GM12878 (cell line): ENCODE data around the gene C16orf82. TPM values are rescaled to one million over a fixed set of nuclear protein-coding genes. Genes with fewer than 3 reads are reported as not detected.

Experiments
- ATAC-seq: fragments of 200-7000 bp; cut with Tn5 transposase; 3 replicates; pipeline ENCODE4 v1.9.1; 2020; ENCODE audit warnings: mild to moderate bottlenecking, moderate library complexity
- BruUV-seq: library from RNA; stranded (reverse); fragments of 400-500 nt; replicated peaks from 2 replicates; lab custom pipeline; 2021; lab: Mats Ljungman, UMichigan
- CTCF ChIA-PET: fragments of 300-600 bp; sonication (Branson Sonifier 250); formaldehyde crosslinking; extraction: SDS; loops from one replicate; lab custom pipeline; 2021; ENCODE audit warnings: inconsistent platforms; lab: Yijun Ruan, JAX
- POLR2A ChIA-PET: fragments of 350-600 bp; formaldehyde crosslinking; extraction: SDS; loops from one replicate; lab custom pipeline; 2021; ENCODE audit warnings: inconsistent platforms; lab: Charles Lee
- RAD21 ChIA-PET: fragments of 300-600 bp; sonication (Branson Sonifier 250); formaldehyde crosslinking; loops from one replicate; lab custom pipeline; 2023; ENCODE audit warnings: antibody characterized with exemption; ENCODE audit not compliant: unreplicated experiment; lab: Charles Lee
- SMC1A ChIA-PET: fragments of 300-600 bp; sonication (Branson Sonifier 250); formaldehyde crosslinking; loops from one replicate; lab custom pipeline; 2023; ENCODE audit not compliant: unreplicated experiment, uncharacterized antibody; lab: Charles Lee
- DNase-seq: peaks from one replicate; pipeline ENCODE4 v3.0.0-alpha.2; 2011; ENCODE audit warnings: low read depth, low spot score
- FAIRE-seq: peaks from 3 replicates; lab custom pipeline; 2011; peaks lifted over from hg19 to GRCh38; lab: Jason Lieb, UNC
- H2AFZ ChIP-seq: 2 replicates; pipeline ENCODE4 v1.6.0; 2011; ENCODE audit warnings: low read depth, low read length, control low read depth; ENCODE audit not compliant: control insufficient read depth
- H3K27ac ChIP-seq: 2 replicates; pipeline ENCODE4 v1.5.1; 2011; ENCODE audit warnings: control low read depth; ENCODE audit not compliant: control insufficient read depth, insufficient read depth
- H3K27me3 ChIP-seq, 2 experiments: replicated peaks in 1 of 2; 2 replicates each; pipeline versions ENCODE4 v1.6.0 to v1.6.1; 2011; ENCODE audit warnings: low read length in 1 of 2; ENCODE audit not compliant: control insufficient read depth in 2 of 2, insufficient read depth in 2 of 2
- H3K36me3 ChIP-seq, 2 experiments: 2 replicates each; pipeline ENCODE4 v1.5.1; 2011; ENCODE audit warnings: low read length in 1 of 2; ENCODE audit not compliant: control insufficient read depth in 2 of 2, insufficient read depth in 2 of 2
- H3K4me1 ChIP-seq: 2 replicates; pipeline ENCODE4 v1.6.1; 2011; ENCODE audit warnings: mild to moderate bottlenecking, low read length, moderate library complexity, mixed read lengths; ENCODE audit not compliant: control insufficient read depth, insufficient read depth
- H3K4me2 ChIP-seq: 2 replicates; pipeline ENCODE4 v1.6.0; 2011; ENCODE audit warnings: control low read depth; ENCODE audit not compliant: control insufficient read depth, insufficient read depth
- H3K4me3 ChIP-seq: fragments of 200-600 bp; sonication (generic); 2 replicates; pipeline ENCODE4 v1.5.1; 2016
- H3K79me2 ChIP-seq: 2 replicates; pipeline ENCODE4 v1.6.0; 2011; ENCODE audit warnings: low read length; ENCODE audit not compliant: control insufficient read depth, insufficient read depth
- H3K9ac ChIP-seq: 2 replicates; pipeline ENCODE4 v1.8.0; 2011; ENCODE audit warnings: low read length, control low read depth, mixed read lengths; ENCODE audit not compliant: control insufficient read depth, insufficient read depth
- H3K9me3 ChIP-seq: replicated peaks from 3 replicates; pipeline ENCODE4 v1.5.1; 2011; ENCODE audit warnings: mild to moderate bottlenecking, low read length; ENCODE audit not compliant: control insufficient read depth, insufficient read depth
- H4K20me1 ChIP-seq: 2 replicates; pipeline ENCODE4 v1.6.0; 2011; ENCODE audit not compliant: control insufficient read depth, insufficient read depth
- BHLHE40 ChIP-seq, 2 experiments: fragments of 450-650 bp in 1 of 2; IDR thresholded peaks; 2 replicates each; pipeline ENCODE4 v1.6.1; 2011 to 2017; ENCODE audit warnings: low read depth in 2 of 2, borderline replicate concordance in 1 of 2, improper control_type of control experiment in 1 of 2, low read length in 1 of 2, mild to moderate bottlenecking in 1 of 2
- CHD4 ChIP-seq: fragments of 200-600 bp; sonication (generic); IDR thresholded peaks from 2 replicates; pipeline ENCODE4 v1.6.1; 2016; ENCODE audit warnings: mild to moderate bottlenecking
- FOXM1 ChIP-seq: IDR thresholded peaks from 2 replicates; pipeline ENCODE4 v1.6.1; 2012; ENCODE audit warnings: low read depth, mild to moderate bottlenecking, inconsistent platforms, low read length, moderate library complexity
- HDGF ChIP-seq: fragments of 450-650 bp; IDR thresholded peaks from 2 replicates; pipeline ENCODE4 v1.6.1; 2016; ENCODE audit warnings: antibody characterized with exemption
- NBN ChIP-seq: fragments of 450-650 bp; IDR thresholded peaks from 2 replicates; pipeline ENCODE4 v1.6.1; 2016
- SIN3A ChIP-seq: IDR thresholded peaks from 2 replicates; pipeline ENCODE4 v1.6.1; 2012; ENCODE audit warnings: low read depth, low read length, improper control_type of control experiment
- TCF7 ChIP-seq: IDR thresholded peaks from 2 replicates; pipeline ENCODE4 v1.6.1; 2014; ENCODE audit warnings: antibody characterized with exemption, borderline replicate concordance
- ZNF217 ChIP-seq: fragments of 450-650 bp; IDR thresholded peaks from 2 replicates; pipeline ENCODE4 v1.6.1; 2017; ENCODE audit warnings: antibody characterized with exemption, mild to moderate bottlenecking
- WGBS: methylation state at CpG from one replicate; pipeline ENCODE4 v1.1.6; 2016; ENCODE audit warnings: low lambda C conversion rate; ENCODE audit not compliant: insufficient replicate concordance, insufficient coverage; ENCODE audit errors: missing lambda C conversion rate; 5-methylcytosine and 5-hydroxymethylcytosine counted together
- in situ Hi-C: fragments of 300-500 bp; cut with MboI; formaldehyde crosslinking; loops from 9 replicates; pipeline ENCODE4 v1.14.3; 2018; ENCODE audit warnings: mixed read lengths
- intact Hi-C: fragments of 100-400 bp; cut with micrococcal nuclease; formaldehyde crosslinking; loops from one replicate; pipeline ENCODE4 v1.14.2; 2022; ENCODE audit not compliant: unreplicated experiment
- polyA plus RNA-seq, 11 experiments: library from polyadenylated mRNA; depleted of rRNA in 4 of 11; unstranded in 6 of 11; stranded (reverse) in 5 of 11; fragments of >200 nt; fragmentation: Nextera tagmentation in 4 of 11; fragmentation: Illumina TruSeq in 1 of 11; extraction: Ambion mirVana in 4 of 11; extraction: Trizol in 1 of 11; gene quantifications; 1 replicate in 1 of 11; 2 replicates in 10 of 11; pipeline versions ENCODE4 v1.2.1 to v1.2.3, GENCODE V29; 2011 to 2016; ENCODE audit warnings: inconsistent platforms in 2 of 11, missing spikeins in 2 of 11, low read depth in 1 of 11
- total RNA-seq, 4 experiments: library from RNA; depleted of rRNA in 3 of 4; stranded (reverse); fragments of >200 nt in 3 of 4; fragmentation: Illumina TruSeq in 1 of 4; extraction: Trizol in 1 of 4; gene quantifications; 2 replicates each; pipeline versions ENCODE4 v1.2.1 to v1.2.3, GENCODE V29; 2013 to 2021
- TF ChIP-seq, protein P1 (sequence below): fragments of 450-650 bp; IDR thresholded peaks from 2 replicates; pipeline ENCODE4 v1.6.1; 2017; ENCODE audit warnings: mild to moderate bottlenecking, low read depth, inconsistent platforms; ENCODE audit not compliant: poor library complexity, severe bottlenecking

Gene C16orf82
- total and polyA plus RNA-seq, 10 of the 15 experiments (the other 5 are each of a cell fraction or from before 2014, with no cell fraction given), result not detected

DNA sequence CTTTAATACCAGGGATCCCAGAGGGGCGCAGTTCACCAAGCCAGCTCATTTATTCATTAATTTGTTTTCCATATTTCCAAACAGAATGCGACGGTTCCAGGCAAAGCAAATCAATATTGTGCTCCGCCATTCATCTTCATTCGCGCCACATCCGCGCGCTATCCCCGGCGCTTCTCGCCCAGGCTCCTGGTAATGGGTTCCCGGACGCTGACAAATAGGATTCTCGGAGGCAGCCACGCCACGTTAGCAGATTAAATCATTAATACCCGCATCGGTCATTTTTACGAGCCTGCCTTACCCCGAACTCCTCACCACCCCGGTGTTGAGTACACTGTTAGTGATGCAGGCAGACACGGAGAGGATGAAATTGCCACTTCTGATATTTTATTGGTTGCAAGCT lies 26.0 kb upstream of the C16orf82 start (continued):
- TF ChIP-seq, protein P1, sequence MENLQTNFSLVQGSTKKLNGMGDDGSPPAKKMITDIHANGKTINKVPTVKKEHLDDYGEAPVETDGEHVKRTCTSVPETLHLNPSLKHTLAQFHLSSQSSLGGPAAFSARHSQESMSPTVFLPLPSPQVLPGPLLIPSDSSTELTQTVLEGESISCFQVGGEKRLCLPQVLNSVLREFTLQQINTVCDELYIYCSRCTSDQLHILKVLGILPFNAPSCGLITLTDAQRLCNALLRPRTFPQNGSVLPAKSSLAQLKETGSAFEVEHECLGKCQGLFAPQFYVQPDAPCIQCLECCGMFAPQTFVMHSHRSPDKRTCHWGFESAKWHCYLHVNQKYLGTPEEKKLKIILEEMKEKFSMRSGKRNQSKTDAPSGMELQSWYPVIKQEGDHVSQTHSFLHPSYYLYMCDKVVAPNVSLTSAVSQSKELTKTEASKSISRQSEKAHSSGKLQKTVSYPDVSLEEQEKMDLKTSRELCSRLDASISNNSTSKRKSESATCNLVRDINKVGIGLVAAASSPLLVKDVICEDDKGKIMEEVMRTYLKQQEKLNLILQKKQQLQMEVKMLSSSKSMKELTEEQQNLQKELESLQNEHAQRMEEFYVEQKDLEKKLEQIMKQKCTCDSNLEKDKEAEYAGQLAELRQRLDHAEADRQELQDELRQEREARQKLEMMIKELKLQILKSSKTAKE, result no peak

DNA sequence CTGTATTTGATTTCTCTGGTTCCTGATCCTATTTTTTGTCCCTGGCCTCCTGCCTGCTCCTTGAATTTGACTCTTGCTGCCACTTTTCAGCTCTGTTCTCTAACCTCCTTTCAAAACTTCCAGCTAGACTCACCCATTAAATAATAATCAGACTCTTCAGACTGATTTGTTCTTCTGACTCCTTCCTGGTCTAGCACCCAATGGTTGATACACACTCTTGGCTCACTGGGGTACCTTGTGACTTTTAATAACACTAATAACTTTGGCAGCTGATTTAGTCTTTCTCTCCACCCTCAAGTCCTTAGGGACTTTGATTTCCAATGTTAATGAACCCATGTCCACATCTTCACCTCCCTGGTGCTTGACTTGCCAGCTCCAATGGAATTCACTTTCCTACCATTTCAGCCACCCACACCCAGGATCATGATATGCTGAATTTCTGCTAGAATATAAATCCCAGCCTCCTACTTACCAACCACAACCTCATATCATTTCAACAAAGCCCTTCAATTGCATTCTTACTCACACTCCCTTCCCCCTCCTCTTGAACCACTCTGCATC lies 19.7 kb upstream of the C16orf82 start:
- TF ChIP-seq FOXM1 (no peak), ZNF217 (no peak)
- CTCF ChIA-PET, result interaction anchor here (0.6 kb wide), 1 partner anchor 27 kb away, joined by 3 read pairs; no protein-coding TSS in a partner anchor
- POLR2A ChIA-PET, result no interaction called here
- in situ Hi-C loops (no loop called here), intact Hi-C loops (no loop called here)
- Histone ChIP-seq H3K4me1 (no peaks in the 10 kb centered on the region), H3K27me3 (no peaks in the 10 kb centered on the region), H3K9ac (no peak overlapping the region), H2AFZ (no peak overlapping the region), H3K4me2 (no peak overlapping the region), H3K36me3 (no peaks in the 10 kb centered on the region), H4K20me1 (no peaks in the 10 kb centered on the region), H3K79me2 (no peaks in the 10 kb centered on the region), H3K27ac (no peak overlapping the region), H3K4me3 (no peak overlapping the region), H3K9me3 (no peaks in the 10 kb centered on the region)
- no TSS peak for BruUV-seq
- SMC1A ChIA-PET, result no interaction called here
- FAIRE-seq (no peak), DNase-seq (no peak), ATAC-seq (no peak)
- RAD21 ChIA-PET, result no interaction called here

DNA sequence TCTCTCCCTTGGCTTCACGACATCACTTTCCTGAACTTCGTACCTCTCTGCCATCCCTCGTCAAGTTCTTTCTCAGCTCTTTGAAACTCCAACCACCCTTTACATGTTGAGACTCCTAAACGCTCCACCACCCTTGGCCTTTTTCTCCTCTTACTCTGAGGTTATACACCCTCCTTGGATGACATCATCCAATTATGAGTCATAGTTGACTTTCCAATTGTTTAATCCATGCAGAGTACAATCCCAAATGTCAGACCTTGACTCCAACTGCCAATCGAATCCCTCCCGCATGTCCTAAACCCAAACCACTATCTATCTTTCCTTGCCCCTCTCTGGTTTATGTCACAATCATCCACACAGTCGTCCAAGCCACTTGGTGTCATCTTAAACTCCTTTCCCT lies 18.4 kb upstream of the C16orf82 start:
- DNase-seq (no peak), ATAC-seq (no peak), FAIRE-seq (no peak)
- Histone ChIP-seq H3K9me3 (no peaks in the 10 kb centered on the region), H3K9ac (no peak overlapping the region), H3K4me2 (no peak overlapping the region), H4K20me1 (no peaks in the 10 kb centered on the region), H3K4me1 (no peaks in the 10 kb centered on the region), H3K79me2 (no peaks in the 10 kb centered on the region), H3K27ac (no peak overlapping the region), H3K27me3 (no peaks in the 10 kb centered on the region), H3K4me3 (no peak overlapping the region), H2AFZ (no peak overlapping the region), H3K36me3 (no peaks in the 10 kb centered on the region)
- RAD21 ChIA-PET, result no interaction called here
- intact Hi-C loops (no loop called here), in situ Hi-C loops (no loop called here)
- TF ChIP-seq HDGF (no peak), CHD4 (no peak), NBN (no peak), SIN3A (no peak), TCF7 (no peak), BHLHE40 (IDR thresholded peaks at IDR 0.05; ENCODE audit: borderline replicate concordance in 1 of 2, low read depth in 2 of 2, low read length in 1 of 2) (no peak)
- SMC1A ChIA-PET, result no interaction called here
- no TSS peak for BruUV-seq
- POLR2A ChIA-PET, result no interaction called here
- CTCF ChIA-PET, result no interaction called here
- WGBS, result 38% methylated on average over 7 of the region's 7 CpGs
